Measurements from ENCODE around the gene RASSF4. TPM values are rescaled to one million over a fixed set of nuclear protein-coding genes. Genes with fewer than 3 reads are reported as not detected.

RASSF4 gene
- total and polyA plus RNA-seq, 4 donors = 8.2 to 26.9 (median 12.4) TPM

GRCh38 chr10:44936314-44936975, 23.2 kb upstream of the RASSF4 start:
- no peak overlapping the region for H3K4me3 ChIP-seq (ENCODE audit: low read depth in 1 of 3, low read length in 3 of 3)
- WGBS = 91% methylated on average over 7 of the region's 7 CpGs
- TF ChIP-seq GABPA (IDR thresholded peaks at IDR 0.05 in 1 of 2, conservative IDR thresholded peaks at IDR 0.05 in 1 of 2) (no peak), RXRA (IDR thresholded peaks at IDR 0.05) (no peak), RAD21 (IDR thresholded peaks at IDR 0.05) (no peak), ZBTB33 (IDR thresholded peaks at IDR 0.05) (no peak), CTCF (IDR thresholded peaks at IDR 0.05; ENCODE audit: low read depth, low read length, missing input control) (no peak), JUND (IDR thresholded peaks at IDR 0.05) (no peak)
- no peaks in the 10 kb centered on the region for H3K36me3 ChIP-seq (ENCODE audit: control insufficient read depth in 4 of 4, insufficient read depth in 3 of 4, low read depth in 1 of 4, low read length in 3 of 4)
- H3K4me1 ChIP-seq (ENCODE audit: control insufficient read depth in 4 of 4, insufficient read depth in 4 of 4, low read length in 3 of 4) = peaks cover 1 to 6% (median 3%) of the 10 kb centered on the region in 4 donors
- no peak overlapping the region for H3K27ac ChIP-seq (ENCODE audit: low read depth in 1 of 2, low read length in 2 of 2)
- H3K27me3 ChIP-seq (ENCODE audit: control insufficient read depth in 4 of 4, insufficient read depth in 4 of 4, low read length in 3 of 4) = no peaks in the 10 kb centered on the region
- DNase-seq (ENCODE audit: low spot score) = peak; percentile 21
- no peak overlapping the region for H3K9ac ChIP-seq (ENCODE audit: low read depth in 1 of 2, low read length in 2 of 2)
- H3K9me3 ChIP-seq (ENCODE audit: control insufficient read depth in 4 of 4, low read length in 3 of 4) = no peaks in the 10 kb centered on the region

- no peak for TF ChIP-seq REST (IDR thresholded peaks at IDR 0.05)
- no peak for TF ChIP-seq GABPA (IDR thresholded peaks at IDR 0.05 in 1 of 2, conservative IDR thresholded peaks at IDR 0.05 in 1 of 2)
- TF ChIP-seq RXRA (IDR thresholded peaks at IDR 0.05) = peak in 1 of 2 donors; percentile 51
- TF ChIP-seq NR2F2 (IDR thresholded peaks at IDR 0.05) = no peak
- TF ChIP-seq YY1 (IDR thresholded peaks at IDR 0.05) = no peak
- TF ChIP-seq CTCF (IDR thresholded peaks at IDR 0.05; ENCODE audit: low read depth, low read length, missing input control) = no peak
- TF ChIP-seq JUND (IDR thresholded peaks at IDR 0.05) = peak in 1 of 2 donors; percentile 8
- Histone ChIP-seq H3K27me3 (ENCODE audit: control insufficient read depth in 4 of 4, insufficient read depth in 4 of 4, low read length in 3 of 4) (no peaks in the 10 kb centered on the region), H3K9ac (ENCODE audit: low read depth in 1 of 2, low read length in 2 of 2) (no peak overlapping the region), H3K4me1 (ENCODE audit: control insufficient read depth in 4 of 4, insufficient read depth in 4 of 4, low read length in 3 of 4) (peaks cover 1 to 6% (median 3%) of the 10 kb centered on the region in 4 donors), H3K9me3 (ENCODE audit: control insufficient read depth in 4 of 4, low read length in 3 of 4) (no peaks in the 10 kb centered on the region), H3K4me3 (ENCODE audit: low read depth in 1 of 3, low read length in 3 of 3) (no peak overlapping the region), H3K36me3 (ENCODE audit: control insufficient read depth in 4 of 4, insufficient read depth in 3 of 4, low read depth in 1 of 4, low read length in 3 of 4) (no peaks in the 10 kb centered on the region), H3K27ac (ENCODE audit: low read depth in 1 of 2, low read length in 2 of 2) (no peak overlapping the region)
- peak; percentile 25 for DNase-seq (ENCODE audit: low spot score)
- 82% methylated on average over 9 of the region's 9 CpGs for WGBS
Observed at GRCh38 chr10:44937196-44938005, 22.2 kb upstream of the RASSF4 start.
